ENCODE data around the gene CAPN5. TPM values are rescaled to one million over a fixed set of nuclear protein-coding genes. Genes with fewer than 3 reads are reported as not detected.

CAPN5 gene
- total and polyA plus RNA-seq, 2 of the 8 experiments (the other 6 are each of a cell fraction or from before 2014, with no cell fraction given), result 21.5 to 22.4 TPM

GRCh38 chr11:77153276-77154185, 86.8 kb downstream of the CAPN5 start:
- ChIA-PET CTCF (ENCODE audit: partially characterized antibody) (interaction anchor here (0.7 to 16.2 kb wide), 8 partner anchors 11 to 113 kb away, joined by 3 to 104 read pairs (median 4); partner anchors contain the start of gene MYO7A), POLR2A (ENCODE audit: partially characterized antibody) (no interaction called here)
- DNase-seq (ENCODE audit: low read depth in 1 of 2, low spot score in 2 of 2) (no peak), FAIRE-seq (no peak)
- no peak overlapping the region for H2BK5ac ChIP-seq (ENCODE audit: low read depth, low read length)
- no peak overlapping the region; the same call in 1 of the 2 replicates for H4K8ac ChIP-seq (ENCODE audit: extremely low read depth, insufficient read depth, low read length)
- no peak overlapping the region for H3K4me2 ChIP-seq (ENCODE audit: insufficient read depth in 1 of 2, low read depth in 2 of 2, low read length in 2 of 2)
- peaks cover 0 to 4% (median 0%) of the 10 kb centered on the region in 4 experiments; a peak in 1 of 7 replicates for H3K4me1 ChIP-seq (replicated peaks in 1 of 4; ENCODE audit: control insufficient read depth in 3 of 4, insufficient read depth in 4 of 4, low read length in 3 of 4)
- no peaks in the 10 kb centered on the region for H3K9me3 ChIP-seq (ENCODE audit: insufficient read depth in 2 of 2, low read depth in 1 of 2, low read length in 1 of 2)
- H3K14ac ChIP-seq (ENCODE audit: insufficient read length), result no peak overlapping the region
- no peaks in the 10 kb centered on the region; a peak in 1 of 8 replicates for H3K36me3 ChIP-seq (ENCODE audit: control insufficient read depth in 2 of 4, insufficient read depth in 4 of 4, low read length in 3 of 4)
- H4K91ac ChIP-seq (replicated peaks; ENCODE audit: insufficient read length, low read length), result no peak overlapping the region
- H3K23me2 ChIP-seq (ENCODE audit: low read depth, low read length), result no peaks in the 10 kb centered on the region
- no peaks in the 10 kb centered on the region for H3K27me3 ChIP-seq (replicated peaks in 1 of 4; ENCODE audit: control insufficient read depth in 3 of 4, extremely low read depth in 1 of 4, insufficient read depth in 3 of 4, low read length in 3 of 4)
- no peak overlapping the region for H3K56ac ChIP-seq (replicated peaks; ENCODE audit: insufficient read length, low read depth, low read length)
- H3K18ac ChIP-seq (ENCODE audit: extremely low read depth, low read length), result no peak overlapping the region
- H2AFZ ChIP-seq (ENCODE audit: low read length), result no peak overlapping the region
- H3K9ac ChIP-seq (replicated peaks in 1 of 4; ENCODE audit: extremely low read depth in 1 of 4, low read depth in 3 of 4, low read length in 3 of 4), result no peak overlapping the region
- no peak overlapping the region for H2BK120ac ChIP-seq (replicated peaks; ENCODE audit: low read depth, low read length)
- H3K79me1 ChIP-seq (ENCODE audit: low read depth, low read length), result no peaks in the 10 kb centered on the region
- H3K4me3 ChIP-seq (ENCODE audit: extremely low read depth in 1 of 4, insufficient read depth in 2 of 4, low read depth in 3 of 4, low read length in 4 of 4), result no peak overlapping the region
- no peak overlapping the region for H3K27ac ChIP-seq (ENCODE audit: low read depth, low read length)
- no peak overlapping the region for H2BK20ac ChIP-seq (ENCODE audit: low read length)
- no peak overlapping the region for H3K4ac ChIP-seq (replicated peaks; ENCODE audit: insufficient read length, low read depth, low read length)
- H2BK12ac ChIP-seq (ENCODE audit: low read depth, low read length), result no peak overlapping the region
- 89% methylated on average over 20 of the region's 20 CpGs; no CpG with 5 or more reads in 1 of the 2 experiments for WGBS, 2 experiments (ENCODE audit: extremely low coverage in 1 of 2, insufficient coverage in 1 of 2, insufficient read length in 1 of 2, insufficient replicate concordance in 2 of 2, low coverage in 1 of 2, low lambda C conversion rate in 2 of 2, missing lambda C conversion rate in 1 of 2)
- no peaks in the 10 kb centered on the region for H4K20me1 ChIP-seq (replicated peaks in 1 of 2; ENCODE audit: control insufficient read depth in 1 of 2, insufficient read depth in 2 of 2, low read length in 2 of 2)
- no peak overlapping the region for H3K23ac ChIP-seq (ENCODE audit: insufficient read length)
- H2AK5ac ChIP-seq (ENCODE audit: low read depth, low read length), result no peak overlapping the region
- no peak overlapping the region for H4K5ac ChIP-seq (ENCODE audit: insufficient read length, low read depth, low read length)
- 0 out of 2 replicates have a peak overlapping the region, but pooled peaks have one; percentile 16 for H2BK15ac ChIP-seq (ENCODE audit: low read length)
- H3K79me2 ChIP-seq (ENCODE audit: control insufficient read depth in 1 of 2, insufficient read depth in 2 of 2, low read length in 2 of 2), result no peaks in the 10 kb centered on the region
